Spinal cord (tissue), 10 donors: Measurements from ENCODE around the gene USP34. TPM values are rescaled to one million over a fixed set of nuclear protein-coding genes. Genes with fewer than 3 reads are reported as not detected.

ENCODE experiments used
- DNase-seq, 6 donors: peaks; one replicate each; pipeline versions ENCODE4 v3.0.0 to v3.0.0-alpha.2; 2013 to 2015; ENCODE audit warnings: low spot score in 6 of 6, low read depth in 4 of 6
- H3K27ac ChIP-seq: one replicate; pipeline ENCODE4 v1.5.1; 2013; ENCODE audit warnings: low read depth, low read length, control low read depth
- H3K27me3 ChIP-seq: one replicate; pipeline ENCODE4 v1.6.1; 2013; ENCODE audit warnings: low read length; ENCODE audit not compliant: control insufficient read depth, insufficient read depth
- H3K36me3 ChIP-seq: one replicate; pipeline ENCODE4 v1.6.1; 2013; ENCODE audit warnings: low read length; ENCODE audit not compliant: control insufficient read depth, insufficient read depth
- H3K4me1 ChIP-seq: one replicate; pipeline ENCODE4 v1.6.1; 2013; ENCODE audit warnings: low read length; ENCODE audit not compliant: control insufficient read depth, insufficient read depth
- H3K4me3 ChIP-seq: one replicate; pipeline ENCODE4 v1.5.1; 2013; ENCODE audit warnings: low read depth, low read length, control low read depth
- H3K9me3 ChIP-seq: one replicate; pipeline ENCODE4 v1.6.1; 2013; ENCODE audit warnings: low read length; ENCODE audit not compliant: control insufficient read depth, insufficient read depth
- WGBS: methylation state at CpG from one replicate; pipeline ENCODE4 v1.1.5; 2013; ENCODE audit warnings: missing lambda C conversion rate; ENCODE audit not compliant: insufficient coverage; 5-methylcytosine and 5-hydroxymethylcytosine counted together
- long read RNA-seq, 4 donors: transcript quantifications; one replicate each; lab custom pipeline, GENCODE V29; 2026
- polyA plus RNA-seq, 2 donors: library from polyadenylated mRNA; unstranded; fragments of 120-200 nt; gene quantifications; one replicate each; pipeline ENCODE4 v1.2.1, GENCODE V29; 2013; ENCODE audit not compliant: insufficient read length in 2 of 2
- total RNA-seq, 2 donors: library from RNA; depleted of rRNA in 1 of 2; stranded (reverse); fragments of 120-200 nt in 1 of 2; fragments of >200 nt in 1 of 2; gene quantifications; one replicate each; pipeline versions ENCODE4 v1.2.3 to v1.2.4, GENCODE V29; 2013 to 2014
- donor health status: healthy.

Gene USP34, protein sequence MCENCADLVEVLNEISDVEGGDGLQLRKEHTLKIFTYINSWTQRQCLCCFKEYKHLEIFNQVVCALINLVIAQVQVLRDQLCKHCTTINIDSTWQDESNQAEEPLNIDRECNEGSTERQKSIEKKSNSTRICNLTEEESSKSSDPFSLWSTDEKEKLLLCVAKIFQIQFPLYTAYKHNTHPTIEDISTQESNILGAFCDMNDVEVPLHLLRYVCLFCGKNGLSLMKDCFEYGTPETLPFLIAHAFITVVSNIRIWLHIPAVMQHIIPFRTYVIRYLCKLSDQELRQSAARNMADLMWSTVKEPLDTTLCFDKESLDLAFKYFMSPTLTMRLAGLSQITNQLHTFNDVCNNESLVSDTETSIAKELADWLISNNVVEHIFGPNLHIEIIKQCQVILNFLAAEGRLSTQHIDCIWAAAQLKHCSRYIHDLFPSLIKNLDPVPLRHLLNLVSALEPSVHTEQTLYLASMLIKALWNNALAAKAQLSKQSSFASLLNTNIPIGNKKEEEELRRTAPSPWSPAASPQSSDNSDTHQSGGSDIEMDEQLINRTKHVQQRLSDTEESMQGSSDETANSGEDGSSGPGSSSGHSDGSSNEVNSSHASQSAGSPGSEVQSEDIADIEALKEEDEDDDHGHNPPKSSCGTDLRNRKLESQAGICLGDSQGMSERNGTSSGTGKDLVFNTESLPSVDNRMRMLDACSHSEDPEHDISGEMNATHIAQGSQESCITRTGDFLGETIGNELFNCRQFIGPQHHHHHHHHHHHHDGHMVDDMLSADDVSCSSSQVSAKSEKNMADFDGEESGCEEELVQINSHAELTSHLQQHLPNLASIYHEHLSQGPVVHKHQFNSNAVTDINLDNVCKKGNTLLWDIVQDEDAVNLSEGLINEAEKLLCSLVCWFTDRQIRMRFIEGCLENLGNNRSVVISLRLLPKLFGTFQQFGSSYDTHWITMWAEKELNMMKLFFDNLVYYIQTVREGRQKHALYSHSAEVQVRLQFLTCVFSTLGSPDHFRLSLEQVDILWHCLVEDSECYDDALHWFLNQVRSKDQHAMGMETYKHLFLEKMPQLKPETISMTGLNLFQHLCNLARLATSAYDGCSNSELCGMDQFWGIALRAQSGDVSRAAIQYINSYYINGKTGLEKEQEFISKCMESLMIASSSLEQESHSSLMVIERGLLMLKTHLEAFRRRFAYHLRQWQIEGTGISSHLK (N-terminal part only)
- total RNA-seq (100 to 1,000 TPM; 149 to 206 TPM), polyA plus RNA-seq (100 to 1,000 TPM; 127 to 137 TPM)
- long read RNA-seq, donor 1, partial matches to known transcripts = 0 of 3 reads
- long read RNA-seq, donor 1, other reads (novel, unspliced or antisense) = 0 of 3 reads
- long read RNA-seq, donor 2, partial matches to known transcripts = 0 of 1 reads
- long read RNA-seq, donor 2, other reads (novel, unspliced or antisense) = 0 of 1 reads
- long read RNA-seq, donor 3, partial matches to known transcripts = 0 of 3 reads
- long read RNA-seq, donor 3, other reads (novel, unspliced or antisense) = 0 of 3 reads
- long read RNA-seq, donor 4, partial matches to known transcripts = 7 of 8 reads
- long read RNA-seq, donor 4, other reads (novel, unspliced or antisense) = 0 of 8 reads

DNA sequence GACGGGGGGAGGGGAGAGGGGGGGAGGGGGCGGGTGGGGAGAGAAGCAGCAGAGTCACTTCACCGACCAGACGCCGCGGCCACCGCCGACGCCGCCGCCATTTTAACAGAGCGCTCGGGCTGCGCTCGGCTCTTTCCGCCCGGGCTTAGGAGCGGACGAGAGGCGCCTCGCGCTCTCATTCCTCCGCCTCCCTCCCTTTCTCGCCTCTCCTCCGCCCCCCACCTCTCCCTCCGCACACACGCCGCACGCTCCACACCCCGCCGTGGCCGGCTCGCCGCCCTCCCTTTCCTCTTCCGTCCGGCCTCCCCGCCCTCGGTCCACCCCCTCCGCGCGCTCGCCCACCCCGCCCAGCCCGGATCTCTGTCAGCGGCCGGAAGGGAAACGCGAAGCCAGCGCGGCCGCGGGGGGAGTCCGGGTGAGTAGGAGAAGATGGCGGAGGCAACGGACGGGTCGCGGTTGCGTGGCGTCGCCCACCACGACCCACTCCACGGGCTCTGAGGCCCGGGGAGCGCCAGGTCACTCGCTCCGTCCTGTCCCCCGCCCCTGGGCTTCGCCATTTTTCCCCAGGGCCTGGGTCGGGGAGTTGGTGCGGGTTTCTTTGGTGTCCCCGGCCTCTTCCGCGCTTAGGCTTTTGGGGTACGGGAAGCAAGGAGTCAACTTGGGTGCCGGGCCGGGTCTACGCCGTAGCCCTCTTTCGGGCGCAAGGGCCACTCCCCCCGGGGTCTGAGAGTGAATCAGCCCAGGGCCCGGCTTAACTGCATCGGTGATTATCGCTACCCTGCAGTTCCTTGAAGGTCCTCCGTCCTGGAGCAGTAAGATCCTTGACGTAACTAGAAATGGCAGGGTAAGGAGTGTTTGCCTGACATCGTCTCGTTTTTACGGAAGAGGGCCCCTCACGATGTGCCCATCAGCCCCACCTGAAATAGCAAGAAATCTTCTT, at the start of gene USP34:
TSS of gene USP34 (minus strand) at position 123 of the 940 bp plus-strand sequence. CDS start 395 bp downstream, outside the sequence.
- H3K9me3 ChIP-seq = no peaks in the 10 kb centered on the region
- peaks cover 13% of the 10 kb centered on the region for H3K36me3 ChIP-seq
- peak within 1 kb of the TSS; percentile 99 for H3K27ac ChIP-seq
- peaks cover 9% of the 10 kb centered on the region for H3K4me1 ChIP-seq
- peak within 1 kb of the TSS; percentile 99 for H3K4me3 ChIP-seq
- no peaks in the 10 kb centered on the region for H3K27me3 ChIP-seq
- under 1% methylated on average over 67 of the region's 91 CpGs for WGBS
- peak; percentile 73 to 99 (median 92) for DNase-seq

DNA sequence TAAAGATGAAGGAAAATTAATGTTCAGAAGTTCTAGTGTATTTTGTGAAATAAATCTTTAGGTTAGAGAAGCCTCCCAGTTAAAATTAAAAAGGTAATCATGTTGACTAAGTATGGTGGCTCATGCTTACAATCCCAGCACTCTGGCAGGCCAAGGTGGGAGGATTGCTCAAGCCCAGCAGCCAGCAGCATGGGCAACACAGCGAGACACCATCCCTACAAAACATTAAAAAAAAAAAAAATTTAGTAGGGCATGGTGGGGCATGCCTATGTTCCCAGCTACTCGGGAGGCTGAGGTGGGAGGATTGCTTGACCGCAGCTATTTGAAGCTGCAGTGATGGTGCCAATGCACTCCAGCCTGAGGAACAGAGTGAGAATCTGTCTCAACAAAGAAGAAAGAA, 49.4 kb upstream of the USP34 start:
- Histone ChIP-seq H3K27ac (no peak overlapping the region), H3K27me3 (no peaks in the 10 kb centered on the region), H3K9me3 (no peaks in the 10 kb centered on the region), H3K4me1 (no peaks in the 10 kb centered on the region), H3K36me3 (peaks cover 41% of the 10 kb centered on the region), H3K4me3 (no peak overlapping the region)
- no peak for DNase-seq
- no CpG with 5 or more reads among the region's 3 CpGs for WGBS

DNA sequence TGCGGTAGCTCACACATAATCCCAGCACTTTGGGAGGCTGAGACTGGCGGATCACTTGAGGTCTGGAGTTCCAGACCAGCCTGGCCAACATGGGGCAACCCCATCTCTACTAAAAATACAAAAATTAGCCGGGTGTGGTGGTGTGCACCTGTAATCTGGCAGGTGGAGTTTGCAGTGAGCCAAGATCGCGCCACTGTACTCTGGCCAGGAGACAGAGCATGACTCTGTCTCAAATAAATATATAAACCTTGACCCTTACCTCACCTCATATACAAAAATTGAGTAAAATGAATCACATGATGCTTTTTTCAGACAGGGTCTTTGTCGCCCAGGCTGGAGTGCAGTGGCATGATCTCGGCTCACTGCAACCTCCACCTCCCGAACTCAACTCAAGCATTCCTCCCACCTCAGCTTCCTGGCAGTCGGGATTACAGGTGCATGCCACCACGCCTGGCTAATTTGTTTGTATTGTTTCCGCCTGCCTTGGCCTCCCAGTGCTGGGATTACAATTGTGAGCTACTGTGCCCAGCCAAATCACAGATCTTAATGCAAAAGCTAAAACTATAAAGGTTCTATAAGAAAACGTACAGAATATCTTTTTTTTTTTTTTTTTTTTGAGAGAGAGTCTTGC, 42.0 kb upstream of the USP34 start:
- H3K9me3 ChIP-seq = no peaks in the 10 kb centered on the region
- H3K27ac ChIP-seq = no peak overlapping the region
- 91% methylated on average over 5 of the region's 12 CpGs for WGBS
- no peaks in the 10 kb centered on the region for H3K27me3 ChIP-seq
- no peak overlapping the region for H3K4me3 ChIP-seq
- H3K4me1 ChIP-seq = no peaks in the 10 kb centered on the region
- DNase-seq = no peak
- H3K36me3 ChIP-seq = peaks cover 57% of the 10 kb centered on the region

DNA sequence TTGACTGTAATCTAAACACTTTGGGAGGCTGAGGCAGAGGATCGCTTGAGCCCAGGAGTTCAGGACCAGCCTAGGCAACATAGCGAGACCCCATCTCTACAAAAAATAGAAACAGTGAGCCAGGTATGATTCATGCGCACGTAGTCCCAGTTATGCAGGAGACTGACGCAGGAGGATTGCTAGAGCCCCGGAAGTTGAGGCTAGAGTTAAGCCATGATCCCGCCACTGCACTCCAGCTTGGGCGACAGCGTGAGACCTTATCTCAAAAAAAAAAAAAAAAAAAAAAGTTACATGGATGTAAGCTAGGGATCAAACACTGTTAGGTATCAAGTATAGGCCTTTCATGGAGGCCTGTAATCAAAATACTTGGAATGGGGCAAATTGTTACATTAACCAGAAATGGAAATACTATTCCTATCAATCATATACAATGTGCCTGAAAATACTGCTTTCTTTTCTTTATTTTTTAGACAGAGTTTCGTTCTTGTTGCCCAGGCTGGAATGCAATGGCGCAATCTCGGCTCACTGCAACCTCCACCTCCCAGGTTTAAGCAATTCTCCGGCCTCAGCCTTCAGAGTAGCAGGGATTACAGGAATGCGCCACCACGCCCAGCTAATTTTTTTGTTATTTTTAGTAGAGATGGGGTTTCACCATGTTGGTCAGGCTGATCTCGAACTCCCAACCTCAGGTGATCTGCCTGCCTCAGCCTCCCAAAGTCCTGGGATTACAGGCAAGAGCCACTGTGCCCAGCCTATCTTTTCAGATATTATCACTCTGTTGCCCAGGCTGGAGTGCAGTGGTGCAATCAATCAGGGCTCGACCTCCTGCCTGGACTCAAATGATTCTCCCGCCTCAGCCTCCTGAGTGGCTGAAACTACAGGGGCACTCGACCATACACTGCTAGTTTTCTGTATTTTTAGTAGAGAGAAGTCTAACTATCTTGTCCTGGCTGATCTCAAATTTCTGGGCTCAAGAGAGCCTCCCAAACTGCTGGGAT, 40.1 kb upstream of the USP34 start:
- 94% methylated on average over 10 of the region's 19 CpGs for WGBS
- no peak overlapping the region for H3K27ac ChIP-seq
- H3K36me3 ChIP-seq = peaks cover 44% of the 10 kb centered on the region

DNA sequence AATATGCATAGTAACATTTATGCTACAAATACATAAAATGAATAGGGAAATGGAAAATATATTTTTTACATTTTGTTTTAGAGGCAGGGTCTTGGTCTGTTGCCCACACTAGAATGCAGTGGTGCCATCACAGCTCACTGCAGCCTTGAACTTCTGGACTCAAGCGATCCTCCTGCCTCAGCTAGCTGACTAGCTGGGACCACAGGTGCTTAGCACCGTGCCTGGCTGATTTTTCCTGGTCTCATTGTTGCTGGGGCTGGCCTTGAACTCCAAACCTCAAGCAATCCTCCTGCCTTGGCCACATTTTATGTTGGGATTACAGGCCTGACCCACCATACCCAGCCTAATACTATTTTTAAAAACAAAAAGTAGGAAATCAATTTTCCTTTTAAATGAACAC, 34.1 kb upstream of the USP34 start:
- Histone ChIP-seq H3K9me3 (no peaks in the 10 kb centered on the region), H3K27me3 (no peaks in the 10 kb centered on the region), H3K27ac (no peak overlapping the region), H3K4me1 (peaks cover 4% of the 10 kb centered on the region), H3K4me3 (no peak overlapping the region), H3K36me3 (peaks cover 38% of the 10 kb centered on the region)
- 93% methylated on average over 2 of the region's 2 CpGs for WGBS
- no peak for DNase-seq

More for the DNA sequence above, 40.1 kb upstream of the USP34 start:
- no peaks in the 10 kb centered on the region for H3K27me3 ChIP-seq
- no peak for DNase-seq
- H3K4me1 ChIP-seq = peaks cover 4% of the 10 kb centered on the region
- H3K4me3 ChIP-seq = no peak overlapping the region
- no peaks in the 10 kb centered on the region for H3K9me3 ChIP-seq

DNA sequence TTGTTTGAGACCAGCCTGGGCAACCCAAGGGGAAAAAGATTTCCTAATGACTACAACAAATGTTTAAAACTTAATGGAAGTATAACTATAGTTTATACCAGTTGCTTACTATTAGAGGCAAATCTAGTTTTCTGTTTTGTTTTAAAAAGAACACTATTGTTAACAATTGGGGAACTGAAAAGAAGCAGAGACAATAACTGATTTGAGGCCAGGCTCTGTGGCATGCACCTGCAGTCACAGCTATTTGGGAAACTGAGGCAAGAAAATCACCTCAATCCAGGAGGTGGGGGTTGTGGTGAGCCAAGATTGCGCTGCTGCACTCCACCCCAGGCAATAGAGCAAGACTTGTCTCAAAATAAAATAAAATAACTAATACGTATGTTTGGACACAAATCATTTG, 28.2 kb upstream of the USP34 start:
- no peaks in the 10 kb centered on the region for H3K9me3 ChIP-seq
- no peak overlapping the region for H3K27ac ChIP-seq
- no peaks in the 10 kb centered on the region for H3K27me3 ChIP-seq
- peaks cover 47% of the 10 kb centered on the region for H3K36me3 ChIP-seq
- DNase-seq = no peak
- no peaks in the 10 kb centered on the region for H3K4me1 ChIP-seq
- no peak overlapping the region for H3K4me3 ChIP-seq
- WGBS = no CpG with 5 or more reads among the region's 2 CpGs

DNA sequence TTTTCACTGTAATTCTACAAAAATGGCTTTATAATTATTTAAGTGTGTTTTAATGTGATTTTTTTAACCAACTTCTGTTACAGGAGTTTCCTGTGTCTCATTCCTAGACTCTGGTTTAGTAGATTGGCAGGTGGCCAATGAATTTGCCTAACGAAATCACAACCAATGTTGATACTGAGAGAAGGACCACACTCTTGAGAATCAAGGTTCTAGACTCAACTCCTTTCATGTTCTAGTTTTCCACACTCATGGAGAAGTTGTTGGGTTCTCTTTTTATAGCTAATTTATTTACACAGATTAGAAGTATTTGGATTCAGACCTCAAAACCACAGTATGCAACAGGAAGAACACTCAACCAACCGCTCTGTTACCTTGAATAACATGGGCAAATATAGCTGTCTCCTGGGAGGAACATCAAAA, 22.6 kb upstream of the USP34 start:
- H3K4me3 ChIP-seq = no peak overlapping the region
- no peaks in the 10 kb centered on the region for H3K4me1 ChIP-seq
- no peaks in the 10 kb centered on the region for H3K9me3 ChIP-seq
- H3K27ac ChIP-seq = no peak overlapping the region
- H3K27me3 ChIP-seq = no peaks in the 10 kb centered on the region
- peaks cover 48% of the 10 kb centered on the region for H3K36me3 ChIP-seq
- no CpG with 5 or more reads among the region's 2 CpGs for WGBS
- no peak for DNase-seq
